Measurements from ENCODE around the gene SLU7.

The SLU7 gene

DNA sequence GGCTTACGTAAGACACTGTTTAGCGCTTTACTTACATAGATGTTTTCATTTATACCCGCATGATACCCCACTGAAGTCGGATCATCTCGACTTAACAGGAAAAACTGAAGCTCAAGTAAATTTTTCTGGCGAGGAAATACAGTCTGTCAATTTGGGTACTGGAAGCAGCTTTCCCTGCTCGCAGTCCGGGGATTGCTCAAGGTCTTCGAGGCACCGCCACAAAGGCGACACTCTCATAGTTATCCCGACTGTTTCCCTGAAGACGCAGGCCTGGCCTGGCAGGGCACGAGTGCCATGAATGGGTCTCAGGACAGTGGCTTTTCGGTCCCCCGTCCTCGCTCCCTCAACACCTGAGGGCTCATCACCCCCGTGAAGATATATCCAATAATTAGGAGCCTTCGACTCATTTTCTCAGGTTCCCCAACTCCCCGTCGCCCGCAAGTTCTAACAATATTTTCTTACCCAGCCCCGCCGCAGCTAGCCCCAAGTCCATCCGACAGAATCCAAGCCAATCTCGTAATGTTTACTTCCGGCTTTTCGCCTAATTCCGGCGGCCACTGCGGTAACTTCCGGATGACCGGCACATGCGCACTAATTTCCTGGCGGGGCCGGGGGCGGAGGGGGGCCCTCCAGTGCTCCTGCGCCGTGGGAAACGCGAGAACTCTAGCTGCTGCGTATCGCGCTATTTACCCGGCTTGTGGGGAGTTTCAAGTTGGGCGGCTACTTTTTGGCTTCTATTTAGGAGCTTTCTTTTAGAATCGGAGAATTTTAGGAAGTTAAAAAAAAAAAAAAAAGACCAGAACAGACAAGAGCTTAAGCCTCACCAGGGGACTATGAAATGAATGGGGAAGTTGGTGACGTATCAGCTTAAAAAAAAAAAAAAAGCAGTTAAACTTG, at the start of gene SLU7:
Gene SLU7, minus strand, starts transcription at position 521 of the 897 bp plus-strand sequence. CDS start 3,787 bp downstream, outside the sequence.
- peak; percentile 96 for DNase-seq

DNA sequence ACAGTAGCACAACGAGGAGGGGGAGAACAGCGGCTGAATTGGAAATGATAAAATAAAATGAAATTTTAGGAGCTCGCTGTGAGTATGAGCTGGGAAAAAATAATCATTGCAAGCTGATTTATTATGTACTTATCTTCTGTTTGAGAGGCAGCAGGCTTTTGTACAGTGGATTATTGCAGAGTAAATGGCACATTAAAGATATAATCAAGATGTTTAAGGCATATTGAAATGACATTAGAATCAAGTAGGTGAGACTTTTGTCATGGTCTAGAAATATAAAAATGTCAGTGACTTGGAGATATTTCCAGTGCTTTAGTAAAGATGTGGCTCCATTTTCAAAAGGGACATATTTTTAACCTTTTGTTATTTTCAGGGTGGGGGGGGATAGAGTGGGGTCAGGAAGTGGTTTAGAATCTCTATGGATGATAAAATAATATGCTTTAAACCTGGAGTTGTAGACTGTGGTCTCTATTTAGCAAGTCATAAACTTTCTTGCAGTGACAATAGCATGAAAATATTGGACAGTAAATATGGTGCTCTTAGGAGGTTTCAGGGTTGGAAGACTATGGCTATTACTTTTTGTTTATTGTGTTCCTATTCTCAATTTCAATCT, 49.6 kb upstream of the SLU7 start:
- no peak for DNase-seq

DNA sequence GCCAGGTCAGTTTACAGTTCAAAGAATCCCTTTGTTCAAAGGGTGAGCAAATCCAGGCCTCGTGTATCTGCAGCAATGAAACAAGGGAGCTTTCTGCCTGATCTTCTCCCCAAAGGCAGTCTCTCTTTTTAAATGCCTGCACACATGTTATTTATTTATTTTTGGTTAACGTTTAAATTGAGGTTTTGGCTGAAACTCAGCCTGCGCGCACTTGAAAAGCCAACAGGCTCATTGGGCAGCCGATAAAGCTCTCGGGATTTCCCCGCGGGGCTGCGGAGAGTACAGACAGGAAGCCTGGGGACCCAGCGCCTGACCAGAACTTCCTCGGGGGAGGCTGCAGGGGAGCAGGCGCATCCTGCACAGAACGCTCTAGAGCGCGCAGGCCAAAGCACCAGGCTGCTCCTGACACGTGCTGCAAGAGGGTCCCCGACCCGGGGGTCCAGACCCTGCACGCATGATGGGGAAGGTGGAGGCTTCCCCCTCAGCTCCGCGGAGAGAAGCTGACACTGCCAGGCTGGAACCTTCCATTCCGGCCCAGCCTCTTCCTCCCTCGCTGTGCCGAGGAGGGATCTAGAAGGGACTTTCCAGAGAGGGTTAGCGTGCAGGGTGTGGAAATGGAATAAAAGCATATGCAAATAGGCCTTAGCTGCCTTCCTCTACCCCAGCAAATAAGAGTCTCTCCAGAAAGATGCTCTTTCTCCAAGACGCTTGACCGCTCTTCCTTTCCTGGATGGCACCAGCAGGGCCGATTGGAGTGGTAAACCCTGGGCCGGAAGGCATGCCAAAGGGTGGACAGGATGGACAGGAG, 48.9 kb upstream of the SLU7 start:
- DNase-seq: peak; percentile 83

DNA sequence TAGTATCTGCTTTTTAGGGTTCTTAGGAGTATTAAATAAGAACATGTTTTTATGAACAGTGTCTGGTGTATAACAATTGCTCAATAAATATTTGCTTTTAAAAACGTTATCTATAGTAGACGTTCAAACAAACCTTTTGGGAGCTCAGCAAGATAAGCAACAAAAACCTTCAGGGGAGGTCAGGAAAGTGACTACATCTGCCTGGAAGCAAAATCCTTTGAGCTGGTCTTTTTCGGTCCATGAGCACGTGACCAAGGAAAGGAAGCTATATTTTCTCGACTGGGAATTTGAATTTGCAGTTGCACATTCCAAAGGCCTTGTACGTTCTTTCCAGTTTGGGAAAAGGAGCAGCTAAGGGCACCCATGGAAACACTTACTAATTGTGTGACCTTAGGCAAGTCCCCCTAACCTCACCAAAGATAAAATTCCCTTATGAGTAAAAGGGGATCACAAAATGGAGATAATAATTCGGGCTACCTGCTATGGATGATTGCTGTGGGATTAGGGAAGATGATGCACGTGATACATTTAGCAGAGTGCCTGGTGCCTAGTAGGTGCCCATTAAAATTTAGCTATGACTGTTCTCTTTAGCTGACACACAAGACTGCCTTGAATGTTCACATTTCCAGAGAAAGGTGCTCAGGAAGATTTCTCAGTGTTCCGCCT, 48.1 kb upstream of the SLU7 start:
- DNase-seq: no peak

DNA sequence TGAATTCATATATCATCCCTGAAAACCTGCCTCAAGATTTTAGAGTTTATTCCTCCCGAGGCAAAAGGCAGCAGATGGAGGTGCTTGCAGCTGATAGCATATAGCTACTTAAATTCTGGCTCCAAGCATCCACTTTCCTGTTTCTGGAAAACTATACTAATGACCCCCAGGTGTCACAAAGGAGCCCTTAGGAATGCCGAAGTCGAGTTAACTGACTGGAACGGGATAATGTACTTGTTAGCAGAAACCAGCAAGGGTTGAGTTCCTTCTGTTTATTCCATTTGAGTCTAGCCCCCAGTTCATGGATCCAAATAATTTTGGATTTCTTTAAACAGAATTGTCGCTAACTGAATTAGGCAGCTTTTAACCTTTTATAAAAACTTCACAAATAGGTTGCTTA, 47.2 kb upstream of the SLU7 start:
- no peak for DNase-seq

DNA sequence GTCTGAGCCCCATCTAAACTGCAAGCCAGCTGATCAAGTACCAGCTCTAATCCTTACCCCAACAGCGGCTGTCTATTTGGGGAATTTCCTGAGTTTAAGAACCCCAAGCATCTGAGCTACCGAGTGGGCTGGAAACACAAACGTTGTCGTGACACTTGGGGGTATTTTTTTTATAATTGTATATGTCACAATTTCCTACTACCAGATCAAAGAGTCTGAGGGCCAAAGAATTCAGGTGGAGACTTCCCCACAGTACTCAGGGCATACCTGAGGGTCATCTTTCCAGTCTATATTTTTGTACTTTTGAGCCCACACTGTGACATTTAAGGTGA, 45.6 kb upstream of the SLU7 start:
- no peak for DNase-seq

DNA sequence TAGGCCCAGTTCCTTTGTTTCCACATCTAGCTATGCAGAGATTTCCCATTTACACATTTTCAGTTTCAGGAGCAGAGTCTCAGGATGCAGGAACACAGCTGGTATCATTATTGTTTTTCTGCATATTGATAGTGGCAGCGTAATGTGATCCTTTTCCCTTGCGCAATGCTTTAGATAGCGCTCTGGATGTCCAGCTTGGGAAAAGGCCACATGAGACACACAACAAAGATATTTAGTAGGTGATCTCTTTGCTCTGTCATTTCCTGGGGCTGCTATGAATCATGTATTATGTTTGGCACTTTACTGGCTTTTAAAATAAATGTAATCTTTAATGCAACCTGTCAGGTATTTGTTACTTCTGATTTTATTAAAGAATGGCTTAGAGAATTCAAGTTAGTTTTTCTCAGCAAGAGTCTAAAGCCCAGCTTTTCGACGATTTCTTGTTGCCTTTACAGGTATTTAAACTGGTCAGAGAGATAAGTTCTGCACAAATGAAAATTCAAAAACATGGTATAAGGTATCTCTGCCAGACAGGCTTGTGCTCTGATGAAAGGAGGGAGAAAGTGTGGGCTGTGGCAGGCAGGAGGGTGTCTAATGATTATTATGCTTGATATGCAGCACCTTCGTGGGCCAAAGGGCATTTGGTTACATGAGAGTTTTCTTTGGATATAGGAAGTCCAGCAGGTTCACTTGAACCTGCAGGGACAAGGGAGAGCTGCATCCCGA, 45.0 kb upstream of the SLU7 start:
- no peak for DNase-seq

DNA sequence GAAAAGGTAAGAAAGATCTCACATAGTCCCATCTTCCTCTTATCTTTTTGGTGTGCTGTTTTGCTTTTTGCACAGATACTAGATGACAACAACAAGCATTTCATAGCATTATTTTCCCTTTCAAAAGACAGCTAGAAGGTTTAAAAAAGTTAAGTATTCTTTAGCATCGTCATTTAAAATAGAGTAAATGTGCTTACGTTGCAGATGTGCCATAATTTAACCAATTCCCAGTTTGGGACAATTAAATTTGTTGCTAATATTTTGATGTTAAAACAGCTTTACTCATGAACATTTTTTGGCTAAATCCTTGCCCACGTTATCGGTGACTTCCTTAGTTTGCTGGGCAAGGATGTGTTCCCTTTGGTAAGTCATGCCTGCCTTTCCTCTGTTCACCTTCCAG, 44.3 kb upstream of the SLU7 start:
- no peak for DNase-seq

DNA sequence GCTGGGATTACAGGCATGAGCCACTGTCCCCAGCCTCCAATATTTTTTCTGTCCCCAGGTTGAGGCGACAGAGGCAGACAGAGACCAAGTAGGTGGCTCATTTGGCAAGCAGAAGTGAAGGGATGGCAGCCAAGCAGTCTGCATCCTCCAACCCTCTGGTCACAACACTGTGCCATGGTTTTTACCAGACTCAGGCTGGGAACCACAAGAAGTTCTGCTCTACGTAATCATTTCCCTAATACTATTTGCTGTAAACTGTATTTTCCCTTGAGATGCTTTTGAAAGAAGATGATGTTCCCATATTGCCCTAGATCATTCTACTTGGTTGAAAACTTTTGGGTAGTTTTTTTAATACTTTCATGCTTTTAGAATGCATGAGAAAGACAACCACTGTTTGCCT, 43.3 kb upstream of the SLU7 start:
- DNase-seq: no peak

DNA sequence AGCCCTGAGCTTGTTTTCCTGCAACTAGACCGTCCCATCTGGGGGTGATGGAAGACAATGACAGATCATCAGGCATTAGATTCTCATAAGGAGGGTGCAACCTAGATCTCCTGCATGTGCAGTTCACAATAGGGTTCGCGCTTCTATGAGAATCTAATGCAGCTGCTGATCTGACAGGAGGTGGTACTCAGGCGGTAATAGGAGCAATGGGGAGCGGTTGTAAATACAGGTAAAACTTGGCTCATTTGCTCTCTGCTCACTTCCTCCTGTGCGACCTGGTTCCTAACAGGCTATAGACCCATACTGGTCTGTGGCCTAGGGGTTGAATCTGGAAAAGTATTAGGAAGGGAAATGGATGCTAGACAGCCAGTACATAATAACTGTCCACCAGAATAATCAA, 42.5 kb upstream of the SLU7 start:
- DNase-seq: no peak

DNA sequence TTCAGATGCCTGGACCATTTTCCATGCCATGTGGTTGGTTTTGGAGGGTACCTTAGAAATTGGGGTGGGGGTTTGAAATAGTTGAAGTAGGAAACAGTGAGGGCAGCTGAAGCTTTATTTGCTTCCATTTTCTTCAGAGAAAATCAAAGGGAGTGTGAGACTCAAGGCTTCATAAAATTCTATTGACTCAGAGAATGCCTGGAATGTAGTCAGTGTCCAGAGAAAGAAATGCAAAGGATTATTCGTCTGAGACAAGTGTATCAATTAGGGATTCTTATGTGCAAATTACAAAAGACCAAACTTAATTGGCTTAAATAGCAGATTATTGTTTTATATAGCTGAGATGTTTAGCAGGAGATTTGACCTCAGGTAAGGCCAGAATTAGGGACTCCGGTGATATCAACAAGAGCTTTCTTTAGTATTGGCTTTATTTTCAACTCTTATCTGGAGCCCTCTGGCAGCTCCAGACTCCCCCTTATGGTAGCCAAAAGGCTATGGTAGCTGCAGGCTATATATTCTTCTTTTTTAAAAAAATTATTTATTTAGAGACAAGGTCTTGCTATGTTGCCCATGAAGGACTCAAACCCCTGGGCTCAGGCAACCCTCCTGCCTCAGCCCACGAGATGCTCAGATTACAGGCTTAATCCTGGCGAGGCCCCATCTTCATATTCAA, 41.6 kb upstream of the SLU7 start:
- DNase-seq: no peak

DNA sequence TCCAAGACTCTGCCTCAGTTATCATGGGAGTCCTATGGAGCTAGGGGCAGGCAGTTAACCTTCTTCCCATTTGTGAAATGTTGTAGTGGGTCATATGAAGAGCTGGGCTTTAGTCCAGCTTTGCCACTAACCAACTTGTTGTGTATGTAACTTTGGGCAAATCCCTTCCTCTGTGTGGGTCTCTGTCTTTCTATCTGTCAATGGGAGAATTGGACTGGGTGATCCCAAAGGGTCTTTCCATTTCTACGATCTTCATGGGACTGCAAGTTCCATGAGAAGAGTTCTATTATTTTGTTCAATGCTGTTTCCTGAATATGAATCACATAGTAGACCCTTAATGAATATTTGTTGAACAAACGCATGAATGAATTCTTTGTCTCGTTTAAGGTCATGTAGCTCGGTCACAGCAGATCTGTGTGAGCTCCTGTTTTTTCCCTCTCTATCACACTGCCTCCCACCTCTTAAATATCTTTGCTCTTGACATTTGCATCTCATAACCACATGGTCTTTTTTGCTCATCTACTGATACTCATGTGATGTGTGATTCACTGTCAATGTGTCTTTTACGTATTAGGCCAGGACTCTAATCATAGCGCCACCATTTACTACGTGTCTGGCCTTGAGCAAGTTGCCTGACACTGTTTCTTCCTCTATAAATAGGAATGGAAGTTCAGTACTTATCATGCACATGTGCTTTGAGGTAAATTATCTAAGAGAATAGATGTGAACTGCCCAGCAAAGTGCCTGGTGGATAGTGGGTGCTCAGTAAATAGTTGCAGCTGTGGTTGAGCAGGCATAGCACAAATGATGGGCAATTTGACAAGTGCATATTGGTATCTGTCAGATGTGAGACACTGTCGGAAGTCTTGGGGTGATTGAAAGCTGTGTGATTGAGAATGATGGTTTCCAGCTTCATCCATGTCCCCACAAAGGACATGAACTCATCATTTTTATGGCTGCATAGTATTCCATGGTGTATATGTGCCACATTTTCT, 40.2 kb upstream of the SLU7 start:
- DNase-seq: no peak

DNA sequence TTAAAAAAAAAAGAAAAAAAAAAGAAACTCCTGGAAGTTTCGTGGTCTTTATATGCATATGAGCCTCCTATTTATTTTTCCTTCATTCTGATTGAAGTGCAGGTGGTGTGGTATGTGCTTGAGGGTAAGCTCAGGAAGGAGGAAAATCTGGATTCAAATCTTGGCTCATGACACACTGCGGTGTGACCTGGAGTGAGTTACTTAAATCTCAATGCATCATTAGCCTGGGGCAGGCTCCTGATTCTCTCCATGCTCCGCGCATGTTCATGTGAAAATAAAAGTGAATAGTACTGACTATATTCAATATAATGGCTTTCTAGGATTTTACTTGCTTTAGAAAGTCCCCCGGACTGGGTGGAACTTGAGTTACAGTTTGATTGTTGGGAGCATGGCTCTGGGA, 38.4 kb upstream of the SLU7 start:
- DNase-seq: no peak

DNA sequence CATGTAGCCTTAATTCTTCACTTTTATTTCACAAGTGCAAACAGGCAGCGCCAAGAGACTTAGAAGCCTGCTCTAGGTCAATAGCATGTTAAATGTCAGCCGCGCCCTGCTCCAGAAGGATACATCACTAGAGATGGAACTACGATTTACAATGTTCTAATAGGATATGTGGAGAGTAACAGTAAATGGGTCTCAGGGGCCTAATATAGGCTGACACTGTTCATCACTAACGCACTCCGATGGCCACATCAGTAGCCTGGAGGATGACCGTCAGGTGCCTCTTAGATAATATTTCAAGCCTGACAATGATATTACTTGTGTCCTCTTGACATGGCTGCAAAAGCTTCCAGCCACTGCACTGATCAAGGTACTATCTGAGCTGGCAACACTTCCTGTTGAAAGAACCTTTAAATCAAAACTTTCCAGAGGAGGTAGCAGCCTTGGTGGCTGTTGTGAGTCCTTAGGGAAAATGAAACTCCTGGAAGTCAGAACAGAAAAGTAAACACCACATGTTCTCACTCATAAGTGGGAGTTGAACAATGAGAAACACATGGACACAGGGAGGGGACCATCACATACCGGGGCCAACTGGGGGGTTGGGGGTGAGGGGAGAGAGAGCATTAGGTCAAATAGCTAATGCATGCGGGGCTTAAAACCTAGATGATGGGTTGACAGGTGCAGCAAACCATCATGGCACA, 37.7 kb upstream of the SLU7 start:
- DNase-seq: no peak

DNA sequence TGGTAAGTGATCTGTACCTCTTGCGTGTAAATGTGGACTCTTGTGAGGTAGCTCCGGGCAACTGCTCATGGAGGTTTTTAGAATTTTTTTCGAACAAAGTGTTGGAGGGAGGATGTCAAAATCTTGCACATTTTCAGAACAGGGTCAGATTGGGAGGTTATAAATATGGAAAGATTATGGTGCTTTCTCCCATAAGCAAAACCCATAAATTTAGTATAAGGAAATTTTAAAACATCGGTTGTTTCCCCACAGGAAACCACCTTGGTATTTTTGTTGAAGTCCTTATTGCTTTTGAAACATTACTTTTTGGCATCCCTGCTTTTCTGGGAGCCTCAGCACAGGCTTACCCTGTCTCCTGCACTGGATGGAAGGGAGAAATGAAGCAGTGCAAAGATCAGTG, 36.7 kb upstream of the SLU7 start:
- no peak for DNase-seq

DNA sequence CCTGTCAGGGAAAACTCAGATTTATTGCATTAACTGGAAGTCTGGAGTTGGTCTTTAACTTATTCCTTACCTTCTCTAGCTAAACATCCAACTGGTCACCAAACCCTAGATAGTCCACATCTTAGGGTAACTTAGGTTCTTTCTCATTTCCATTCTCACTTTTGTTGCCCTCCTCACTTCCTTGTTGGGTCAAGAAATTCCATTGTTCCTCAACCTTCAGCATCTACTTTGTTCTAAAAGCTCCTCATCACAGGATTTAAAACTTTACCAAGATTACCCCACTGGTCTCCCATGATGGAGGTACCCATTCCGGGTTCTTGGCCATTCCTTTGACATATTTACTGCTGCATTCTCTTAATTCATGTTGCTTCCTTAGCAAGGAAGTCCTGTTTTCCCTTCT, 34.9 kb upstream of the SLU7 start:
- DNase-seq: no peak

DNA sequence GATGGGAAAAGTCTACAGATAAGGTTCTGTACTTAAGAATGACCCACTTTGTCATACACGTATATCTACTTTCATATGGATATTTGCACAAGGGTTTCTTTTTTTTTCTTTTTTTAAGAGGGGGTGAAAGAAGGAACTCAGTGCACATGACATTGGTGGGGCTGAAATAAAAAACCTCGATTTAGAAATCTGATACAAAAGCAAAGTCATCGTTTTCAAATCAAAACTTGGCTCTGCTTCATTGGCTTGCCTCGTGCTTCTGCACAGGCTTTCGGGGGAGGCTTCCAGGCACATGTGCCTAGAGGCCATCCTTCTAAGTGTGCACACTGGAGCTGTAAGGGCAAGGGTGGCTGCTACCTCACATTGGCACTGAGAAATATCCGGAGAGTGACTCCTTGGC, 33.9 kb upstream of the SLU7 start:
- DNase-seq: no peak

DNA sequence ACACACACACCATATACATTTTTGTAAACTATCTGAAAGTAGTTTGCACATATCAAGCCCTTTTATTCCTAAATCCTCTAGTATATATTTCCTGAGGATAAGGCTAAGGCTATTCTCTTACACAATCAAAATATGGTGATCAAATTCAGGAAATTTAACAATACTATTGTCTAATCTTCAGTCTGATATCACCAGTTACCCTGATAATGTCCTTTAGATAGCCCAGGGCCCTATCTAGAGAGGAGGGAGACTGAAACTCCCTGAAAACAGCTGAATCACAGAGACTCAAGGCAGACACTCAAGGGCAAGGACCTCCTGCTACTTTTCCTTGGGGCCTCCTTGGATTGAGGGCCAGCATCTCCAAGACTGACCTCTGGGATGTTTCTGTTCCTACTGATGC, 33.2 kb upstream of the SLU7 start:
- no peak for DNase-seq

DNA sequence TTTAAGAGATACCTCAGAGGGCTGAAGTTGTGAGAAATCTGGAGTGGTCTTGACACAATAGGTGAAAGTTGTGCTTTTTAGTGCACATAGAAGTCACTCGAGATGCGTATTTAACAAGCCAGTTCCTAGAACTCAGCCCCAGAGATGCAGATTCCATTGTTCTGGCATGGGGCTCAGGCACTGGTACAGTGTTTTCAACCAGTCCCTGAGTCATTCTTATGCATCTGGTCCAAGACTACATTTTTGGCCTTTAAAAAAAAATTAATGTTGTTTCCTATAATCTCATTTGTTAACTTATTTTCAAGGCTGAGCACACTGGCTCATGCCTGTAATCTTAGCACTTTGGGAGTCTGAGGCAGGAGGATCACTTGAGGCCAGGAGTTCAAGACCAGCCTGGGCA, 32.4 kb upstream of the SLU7 start:
- DNase-seq: no peak

Measured in stimulated activated CD4-positive, alpha-beta T cell treated with anti-CD3 and anti-CD28 coated beads, Interleukin-4, amount 100 ng/mL, for 24 hours (primary cell).